GM13977 (cell line): ENCODE results near the gene PTPRN.

Experiments used
- DNase-seq: peaks from one replicate; pipeline ENCODE4 v3.0.0; 2012; ENCODE audit warnings: low spot score
- CTCF ChIP-seq: IDR thresholded peaks from 2 replicates; pipeline ENCODE4 v1.5.1; 2012; ENCODE audit warnings: mild to moderate bottlenecking, control low read depth; ENCODE audit not compliant: insufficient read depth; ENCODE audit errors: extremely low read depth, missing control alignments
- in situ Hi-C: fragments of 300-500 bp; cut with MboI; formaldehyde crosslinking; loops from one replicate; pipeline ENCODE4 v1.12.0; 2022; ENCODE audit warnings: low sequenced_read_pairs, low pct_unique_long_range_greater_than_20kb, mixed read lengths, inconsistent platforms; ENCODE audit not compliant: unreplicated experiment

Gene PTPRN

DNA sequence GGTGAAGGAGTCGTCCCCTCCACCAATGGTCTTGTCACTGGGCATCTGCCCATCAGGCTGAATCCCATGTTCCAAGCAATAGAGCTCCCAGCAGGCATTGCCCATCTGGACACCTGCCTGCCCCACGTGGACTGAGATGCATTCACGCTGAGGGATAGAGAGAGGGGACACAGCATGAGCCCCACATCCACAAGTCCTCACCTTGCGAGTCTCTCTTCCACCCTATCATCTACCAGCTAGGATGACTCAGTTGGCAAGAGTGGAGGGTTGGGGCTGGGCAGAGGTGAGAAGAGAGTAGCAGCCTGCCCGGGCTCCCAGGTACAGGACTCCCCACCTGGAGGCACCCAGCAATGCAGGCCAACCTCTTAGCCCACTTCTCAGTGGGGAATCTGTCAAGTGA, 57.1 kb downstream of the PTPRN start:
- TF ChIP-seq CTCF: no peak
- in situ Hi-C loops: no loop called here
- DNase-seq: no peak

- TF ChIP-seq CTCF: no peak
- in situ Hi-C loops: no loop called here
- DNase-seq: no peak
Observed at GRCh38 chr2:219251656-219252055, 57.5 kb downstream of the PTPRN start.

DNA sequence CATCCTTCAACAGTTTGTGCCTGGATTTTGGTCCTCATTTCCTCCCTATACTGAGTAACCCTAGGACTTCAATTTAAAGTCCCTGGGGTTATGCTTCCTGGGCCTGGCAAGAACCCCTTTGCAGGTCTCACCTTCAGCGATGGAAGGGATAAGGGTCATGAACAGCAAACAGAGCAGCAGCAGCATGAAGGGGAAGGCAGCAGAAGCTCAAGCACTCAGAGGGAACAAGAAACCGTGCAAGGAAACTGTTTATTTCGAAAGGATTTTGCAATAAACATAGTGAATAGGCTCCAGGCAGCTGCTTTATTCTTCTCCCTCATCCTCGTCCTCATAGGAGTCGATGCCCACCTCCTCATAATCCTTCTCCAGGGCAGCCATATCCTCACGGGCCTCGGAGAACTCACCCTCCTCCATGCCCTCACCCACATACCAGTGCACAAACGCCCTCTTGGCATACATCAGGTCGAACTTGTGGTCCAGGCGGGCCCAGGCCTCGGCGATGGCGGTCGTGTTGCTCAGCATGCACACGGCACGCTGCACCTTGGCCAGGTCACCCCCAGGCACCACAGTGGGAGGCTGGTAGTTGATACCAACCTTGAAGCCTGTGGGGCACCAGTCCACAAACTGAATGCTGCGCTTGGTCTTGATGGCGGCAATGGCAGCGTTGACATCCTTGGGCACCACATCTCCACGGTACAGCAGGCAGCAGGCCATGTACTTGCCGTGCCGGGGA, 59.0 kb downstream of the PTPRN start:
- in situ Hi-C loops: no loop called here
- no peak for DNase-seq
- TF ChIP-seq CTCF: no peak

DNA sequence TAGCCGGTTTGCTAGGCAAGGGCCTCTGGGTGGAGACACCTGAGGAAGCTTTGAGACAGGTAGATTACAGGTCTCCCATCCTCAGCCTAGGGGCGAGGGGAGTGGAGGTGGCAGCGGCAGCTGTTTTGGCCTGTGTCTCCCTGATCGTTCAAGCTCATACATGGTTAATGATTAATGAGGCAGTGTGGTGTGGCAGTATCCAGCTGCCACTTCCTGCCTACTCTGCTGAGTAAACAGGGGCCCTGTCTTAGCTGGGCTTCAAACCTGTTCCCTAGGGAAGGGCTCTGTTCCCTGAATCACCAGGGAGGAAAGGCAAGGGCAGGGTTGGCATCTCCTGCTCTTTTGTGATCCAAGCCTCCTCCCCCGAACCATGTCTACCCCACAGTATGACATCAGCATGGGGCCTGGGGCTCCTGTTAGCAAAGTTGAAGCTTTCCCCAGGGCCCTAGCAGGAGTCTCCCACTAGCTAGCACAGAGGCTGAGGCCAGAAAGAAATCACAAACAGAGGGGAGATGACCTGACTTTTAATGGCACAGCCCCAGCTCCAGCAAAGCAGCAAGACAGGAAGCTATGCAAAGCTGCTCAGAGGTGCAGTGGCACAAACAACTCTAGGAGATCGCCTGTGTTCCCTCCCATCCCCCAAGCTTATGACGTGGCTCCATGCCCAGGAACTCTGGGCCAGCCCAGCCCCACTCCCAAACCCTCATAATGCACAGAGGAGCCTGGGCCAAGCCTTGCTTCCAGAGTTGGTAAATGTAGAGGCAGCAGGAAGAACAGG, 59.8 kb downstream of the PTPRN start:
- in situ Hi-C loops: no loop called here
- no peak for TF ChIP-seq CTCF
- peak; percentile 45 for DNase-seq

DNA sequence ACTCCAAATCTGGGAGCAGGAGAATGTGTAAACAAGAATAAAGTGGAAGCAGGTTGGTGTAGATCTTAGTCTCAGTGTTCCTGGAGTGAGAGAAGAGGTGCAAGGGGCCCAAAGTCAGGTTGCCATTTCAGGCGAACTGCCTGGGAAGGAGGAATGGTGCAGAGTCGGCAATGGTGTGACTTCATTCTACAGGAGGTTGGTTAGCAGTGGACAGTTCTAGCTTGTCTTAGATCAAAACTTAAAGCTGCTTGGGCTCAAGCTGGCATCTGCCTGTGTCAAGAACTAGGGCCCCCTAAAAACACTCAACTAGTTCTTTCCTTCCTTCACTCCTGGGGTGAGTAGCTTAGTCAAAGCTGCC, 60.4 kb downstream of the PTPRN start:
- TF ChIP-seq CTCF: no peak

GRCh38 chr2:219247678-219248642, 61.2 kb downstream of the PTPRN start:
- no peak for TF ChIP-seq CTCF
- in situ Hi-C loops: no loop called here
- no peak for DNase-seq

More for the DNA sequence above, 60.4 kb downstream of the PTPRN start:
- DNase-seq: no peak
- in situ Hi-C loops: no loop called here
